ENCODE results near the gene SFMBT2. TPM values are rescaled to one million over a fixed set of nuclear protein-coding genes. Genes with fewer than 3 reads are reported as not detected.
A peak's percentile ranks its signal among the peaks of the same experiment; 100 is the strongest.

SFMBT2 gene
- total and polyA plus RNA-seq, 4 donors, result 2.9 to 11.0 (median 6.5) TPM

DNA sequence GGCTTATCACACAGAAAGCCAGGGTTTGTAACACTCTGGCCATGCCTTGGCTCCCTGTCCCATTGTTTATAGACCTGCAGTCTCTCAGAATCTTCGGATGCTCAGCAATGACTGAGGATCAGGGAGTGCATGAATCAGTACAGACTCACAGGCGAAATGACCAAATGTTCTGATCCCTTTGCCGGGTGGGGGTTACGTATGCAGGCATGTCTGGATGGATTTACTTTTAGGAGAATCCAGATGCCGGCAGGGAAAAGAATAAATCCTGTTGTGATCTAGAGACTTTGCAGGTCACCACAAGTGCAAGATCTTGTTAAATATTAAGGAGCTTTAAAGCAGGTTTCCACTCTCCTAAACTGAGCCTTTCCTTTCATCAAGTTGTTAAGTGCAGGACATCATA, 149.5 kb downstream of the SFMBT2 start:
- Histone ChIP-seq H3K4me3 (no peak overlapping the region), H3K36me3 (ENCODE audit: control insufficient read depth in 4 of 4, insufficient read depth in 4 of 4, low read length in 4 of 4) (no peaks in the 10 kb centered on the region), H3K4me1 (ENCODE audit: control insufficient read depth in 5 of 5, insufficient read depth in 5 of 5, low read length in 5 of 5) (peaks cover 0 to 20% (median 5%) of the 10 kb centered on the region in 5 donors), H3K9ac (ENCODE audit: insufficient read depth in 1 of 2, low read length in 2 of 2) (no peak overlapping the region), H3K27ac (ENCODE audit: low read depth in 1 of 2, low read length in 1 of 2) (peak overlapping the region in 1 of 2 donors; percentile 81), H3K9me3 (ENCODE audit: control insufficient read depth in 4 of 4, insufficient read depth in 3 of 4, low read length in 3 of 4) (no peaks in the 10 kb centered on the region), H3K27me3 (ENCODE audit: control insufficient read depth in 3 of 3, insufficient read depth in 3 of 3, low read length in 2 of 3) (no peaks in the 10 kb centered on the region)
- DNase-seq (no peak), ATAC-seq (ENCODE audit: insufficient read depth, low FRiP score) (no peak)
- TF ChIP-seq, protein P1, sequence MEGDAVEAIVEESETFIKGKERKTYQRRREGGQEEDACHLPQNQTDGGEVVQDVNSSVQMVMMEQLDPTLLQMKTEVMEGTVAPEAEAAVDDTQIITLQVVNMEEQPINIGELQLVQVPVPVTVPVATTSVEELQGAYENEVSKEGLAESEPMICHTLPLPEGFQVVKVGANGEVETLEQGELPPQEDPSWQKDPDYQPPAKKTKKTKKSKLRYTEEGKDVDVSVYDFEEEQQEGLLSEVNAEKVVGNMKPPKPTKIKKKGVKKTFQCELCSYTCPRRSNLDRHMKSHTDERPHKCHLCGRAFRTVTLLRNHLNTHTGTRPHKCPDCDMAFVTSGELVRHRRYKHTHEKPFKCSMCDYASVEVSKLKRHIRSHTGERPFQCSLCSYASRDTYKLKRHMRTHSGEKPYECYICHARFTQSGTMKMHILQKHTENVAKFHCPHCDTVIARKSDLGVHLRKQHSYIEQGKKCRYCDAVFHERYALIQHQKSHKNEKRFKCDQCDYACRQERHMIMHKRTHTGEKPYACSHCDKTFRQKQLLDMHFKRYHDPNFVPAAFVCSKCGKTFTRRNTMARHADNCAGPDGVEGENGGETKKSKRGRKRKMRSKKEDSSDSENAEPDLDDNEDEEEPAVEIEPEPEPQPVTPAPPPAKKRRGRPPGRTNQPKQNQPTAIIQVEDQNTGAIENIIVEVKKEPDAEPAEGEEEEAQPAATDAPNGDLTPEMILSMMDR (IDR thresholded peaks at IDR 0.05; ENCODE audit: control extremely low read depth, extremely low read depth), result no peak
- 92 to 95% methylated on average over 5 of the region's 5 CpGs for whole genome bisulfite sequencing, 2 donors

DNA sequence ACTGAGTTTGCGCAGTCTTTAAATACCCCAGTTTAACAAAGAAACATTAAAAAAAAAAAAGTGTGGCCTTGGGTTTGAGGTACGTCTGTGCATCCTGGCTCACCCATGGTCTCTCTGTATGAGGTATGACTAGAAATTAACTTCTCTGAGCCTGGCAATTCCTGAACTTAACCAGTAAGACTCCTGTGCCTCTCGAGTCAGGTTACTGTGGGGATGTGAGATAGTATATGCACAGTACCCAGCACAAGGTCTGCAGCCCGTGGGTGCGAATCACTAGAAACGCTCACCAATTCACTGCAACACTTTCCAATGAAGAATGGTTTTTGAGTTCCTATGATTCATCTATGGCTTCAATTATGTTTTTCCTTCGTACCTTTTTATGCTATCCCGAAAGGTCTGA, 149.9 kb downstream of the SFMBT2 start:
- DNase-seq, result no peak
- TF ChIP-seq, protein P1 (IDR thresholded peaks at IDR 0.05; ENCODE audit: control extremely low read depth, extremely low read depth), result no peak
- 89 to 92% methylated on average over 8 of the region's 8 CpGs for WGBS, 2 donors

DNA sequence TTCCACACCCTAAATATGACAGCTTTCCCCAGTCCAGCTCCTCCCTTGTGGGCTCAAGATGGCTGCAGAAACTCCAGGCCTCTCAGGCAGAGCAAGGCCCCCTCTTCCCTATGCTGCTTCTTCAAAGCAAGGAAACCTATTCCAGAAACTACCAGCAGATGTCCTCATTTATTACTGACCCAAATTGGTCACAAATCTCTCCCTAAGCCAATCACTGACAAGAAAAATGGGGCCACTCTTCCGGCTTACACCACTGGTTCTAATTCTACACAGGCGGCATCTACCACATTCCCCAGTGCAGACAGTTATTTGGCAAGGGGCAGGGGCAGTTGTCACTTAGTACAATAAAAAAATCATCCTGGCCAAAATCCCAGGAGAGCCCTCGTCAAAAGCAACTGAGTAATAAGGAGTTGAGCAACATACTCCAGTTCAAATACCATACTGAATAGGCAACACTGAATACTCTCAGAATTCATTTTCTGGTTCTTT, 150.4 kb downstream of the SFMBT2 start:
- no peaks in the 10 kb centered on the region for H3K27me3 ChIP-seq (ENCODE audit: control insufficient read depth in 3 of 3, insufficient read depth in 3 of 3, low read length in 2 of 3)
- ATAC-seq (ENCODE audit: insufficient read depth, low FRiP score) (peak; percentile 91), DNase-seq (peak; percentile 91 to 98 (median 98))
- WGBS, 2 donors, result 7 to 19% methylated on average over 3 of the region's 3 CpGs
- TF ChIP-seq, protein P1 (IDR thresholded peaks at IDR 0.05; ENCODE audit: control extremely low read depth, extremely low read depth), result peak; percentile 42
- H3K36me3 ChIP-seq (ENCODE audit: control insufficient read depth in 4 of 4, insufficient read depth in 4 of 4, low read length in 4 of 4), result no peaks in the 10 kb centered on the region
- no peak overlapping the region for H3K9ac ChIP-seq (ENCODE audit: insufficient read depth in 1 of 2, low read length in 2 of 2)
- peak overlapping the region in 1 of 2 donors; percentile 91 for H3K27ac ChIP-seq (ENCODE audit: low read depth in 1 of 2, low read length in 1 of 2)
- H3K4me3 ChIP-seq, result no peak overlapping the region
- peaks cover 0 to 20% (median 5%) of the 10 kb centered on the region in 5 donors for H3K4me1 ChIP-seq (ENCODE audit: control insufficient read depth in 5 of 5, insufficient read depth in 5 of 5, low read length in 5 of 5)
- no peaks in the 10 kb centered on the region for H3K9me3 ChIP-seq (ENCODE audit: control insufficient read depth in 4 of 4, insufficient read depth in 3 of 4, low read length in 3 of 4)

More for the DNA sequence above, 149.9 kb downstream of the SFMBT2 start:
- Histone ChIP-seq H3K27me3 (ENCODE audit: control insufficient read depth in 3 of 3, insufficient read depth in 3 of 3, low read length in 2 of 3) (no peaks in the 10 kb centered on the region), H3K9ac (ENCODE audit: insufficient read depth in 1 of 2, low read length in 2 of 2) (no peak overlapping the region), H3K4me1 (ENCODE audit: control insufficient read depth in 5 of 5, insufficient read depth in 5 of 5, low read length in 5 of 5) (peaks cover 0 to 20% (median 5%) of the 10 kb centered on the region in 5 donors), H3K27ac (ENCODE audit: low read depth in 1 of 2, low read length in 1 of 2) (peak overlapping the region in 1 of 2 donors; percentile 81), H3K9me3 (ENCODE audit: control insufficient read depth in 4 of 4, insufficient read depth in 3 of 4, low read length in 3 of 4) (no peaks in the 10 kb centered on the region), H3K4me3 (no peak overlapping the region), H3K36me3 (ENCODE audit: control insufficient read depth in 4 of 4, insufficient read depth in 4 of 4, low read length in 4 of 4) (no peaks in the 10 kb centered on the region)
- ATAC-seq (ENCODE audit: insufficient read depth, low FRiP score), result no peak

Data from lung (tissue), 12 donors.